ENCODE results near the gene MDM2.
A peak's percentile ranks its signal among the peaks of the same experiment; 100 is the strongest.
"Not testable (repeated sequence)": the region's sequence is repeated elsewhere in the genome, so short reads cannot be mapped to it uniquely, and the experiment has no call there.

Gene MDM2

DNA sequence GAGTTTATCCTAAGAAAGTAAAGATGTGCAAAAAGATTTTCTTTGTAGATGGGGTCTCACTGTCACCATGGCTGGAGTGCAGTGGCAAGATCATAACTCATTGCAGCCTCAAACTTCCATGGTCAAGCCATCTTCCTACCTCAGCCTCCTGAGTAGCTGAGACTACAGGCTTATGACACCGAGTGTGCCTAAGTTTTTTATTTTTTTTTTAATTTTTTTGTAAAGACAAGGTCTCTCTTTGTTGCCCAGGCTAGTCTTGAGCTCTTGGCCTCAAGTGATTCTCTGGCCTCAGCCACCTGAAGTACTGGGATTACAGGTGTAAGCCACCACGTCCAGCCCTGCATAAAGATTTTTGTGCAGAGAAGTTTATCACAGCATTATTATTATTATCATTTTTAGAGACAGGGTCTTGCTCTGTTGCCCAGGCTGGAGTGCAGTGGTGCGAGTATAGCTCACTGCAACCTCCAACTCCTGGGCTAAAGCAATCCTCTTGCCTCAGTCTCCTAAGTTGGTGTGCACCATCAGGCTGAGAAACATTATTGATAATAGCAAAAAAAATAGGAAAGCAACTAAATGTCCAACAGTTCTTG, 19.3 kb upstream of the MDM2 start:
- DNase-seq: no peak

DNA sequence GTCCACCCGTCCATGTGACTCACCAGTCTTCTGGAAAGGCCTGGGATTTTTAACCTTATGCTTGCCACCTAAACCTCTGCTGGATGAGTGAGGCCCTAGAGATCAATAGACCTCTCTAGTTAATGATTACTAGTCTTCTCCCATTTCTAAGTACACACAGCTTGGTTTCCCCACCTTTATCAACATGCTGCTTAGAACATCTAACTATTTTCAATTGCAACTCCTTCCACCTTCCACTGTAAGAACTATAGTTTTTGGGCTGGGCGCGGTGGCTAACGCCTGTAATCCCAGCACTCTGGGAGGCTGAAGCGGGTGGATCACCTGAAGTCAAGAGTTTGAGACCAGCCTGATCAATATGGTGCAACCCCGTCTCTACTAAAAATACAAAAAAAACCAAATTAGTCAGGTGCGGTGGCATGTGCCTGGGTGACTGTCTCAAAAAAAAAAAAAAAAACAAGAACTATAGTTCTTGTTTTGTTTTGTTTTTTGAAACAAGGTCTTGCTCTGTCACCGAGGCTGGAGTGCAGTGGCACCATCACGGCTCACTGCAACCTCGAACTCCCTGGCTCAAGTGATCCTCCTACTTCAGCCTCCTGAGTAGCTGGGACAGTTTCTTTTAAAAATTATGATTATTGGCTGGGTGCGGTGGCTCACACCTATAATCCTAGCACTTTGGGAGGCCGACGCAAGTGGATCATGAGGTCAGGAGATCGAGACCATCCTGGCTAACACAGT, 18.7 kb upstream of the MDM2 start:
- no peak for DNase-seq

DNA sequence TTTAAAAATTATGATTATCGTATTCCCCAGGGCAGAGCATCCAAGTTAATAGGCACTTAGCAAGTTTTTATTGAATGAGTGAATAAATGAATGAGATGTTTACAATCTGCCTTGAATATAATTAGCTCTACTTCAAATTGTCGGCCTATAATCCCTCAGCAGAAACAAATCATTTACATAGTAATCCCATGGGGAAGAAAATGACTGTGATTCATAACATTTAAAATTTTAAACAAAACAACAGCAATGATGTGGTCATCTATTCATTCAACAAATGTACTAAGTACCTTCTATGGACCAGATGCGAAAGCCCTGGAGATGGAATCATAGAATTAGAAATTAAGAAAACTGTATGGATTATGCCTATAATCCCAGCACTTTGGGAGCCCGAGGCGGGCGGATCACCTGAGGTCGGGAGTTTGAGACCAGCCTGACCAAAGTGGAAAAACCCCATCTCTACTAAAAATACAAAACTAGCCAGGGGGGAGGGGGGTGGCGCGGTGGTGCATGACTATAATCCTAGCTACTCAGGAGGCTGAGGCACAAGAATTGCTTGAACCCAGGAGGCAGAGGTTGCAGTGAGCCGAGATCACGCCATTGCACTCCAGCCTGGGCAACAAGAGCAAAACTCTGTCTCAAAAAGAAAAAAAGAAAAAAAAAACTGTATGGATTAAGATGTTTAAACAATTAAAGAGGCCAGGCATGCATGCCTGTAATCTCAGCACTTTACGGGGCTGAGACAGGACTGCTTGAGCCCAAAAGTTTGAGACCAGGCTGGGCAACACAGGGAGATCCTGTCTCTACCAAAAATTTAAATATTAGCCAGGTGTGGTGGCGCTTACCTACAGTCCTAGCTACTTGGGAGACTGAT, 17.7 kb upstream of the MDM2 start:
- no peak for DNase-seq

DNA sequence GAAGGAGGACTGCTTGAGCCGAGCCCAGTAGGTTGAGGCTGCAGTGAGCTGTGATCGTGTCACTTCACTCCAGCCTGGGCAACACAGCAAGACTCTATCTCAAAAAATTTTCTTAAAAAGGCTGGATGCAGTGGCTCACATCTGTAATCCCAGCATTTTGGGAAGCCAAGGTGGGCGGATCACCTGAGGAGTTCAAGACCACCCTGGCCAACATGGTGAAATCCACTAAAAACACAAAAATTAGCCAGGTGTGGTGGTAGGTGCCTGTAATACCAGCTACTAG, 17.1 kb upstream of the MDM2 start:
- peak; percentile 13 for DNase-seq

DNA sequence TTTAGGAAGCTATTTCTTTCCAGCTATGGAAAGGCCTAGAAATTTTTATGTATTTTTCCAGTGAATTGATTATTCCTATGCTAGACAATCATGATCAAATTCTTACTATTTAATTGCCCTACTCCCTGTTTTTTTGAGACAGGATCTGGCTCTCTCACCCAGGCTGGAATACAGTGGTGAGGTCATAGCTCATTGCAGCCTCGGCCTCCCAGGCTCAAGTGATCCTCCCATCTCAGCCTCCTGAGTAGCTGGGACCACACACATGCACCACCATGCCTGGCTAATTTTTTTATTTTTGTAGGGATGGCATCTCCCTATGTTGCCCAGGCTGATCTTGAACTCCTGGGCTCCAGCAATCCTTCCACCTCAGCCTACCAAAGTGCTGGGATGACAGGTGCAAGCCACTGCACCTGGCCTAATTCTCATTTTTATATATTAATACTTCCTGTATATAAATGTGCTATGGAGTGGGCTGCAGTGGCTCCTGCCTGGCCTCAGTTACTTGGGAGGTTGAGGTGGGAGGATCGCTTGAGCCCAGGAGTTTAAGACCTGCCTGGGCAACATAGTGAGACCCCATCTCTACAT, 16.0 kb upstream of the MDM2 start:
- DNase-seq: peak; percentile 40

DNA sequence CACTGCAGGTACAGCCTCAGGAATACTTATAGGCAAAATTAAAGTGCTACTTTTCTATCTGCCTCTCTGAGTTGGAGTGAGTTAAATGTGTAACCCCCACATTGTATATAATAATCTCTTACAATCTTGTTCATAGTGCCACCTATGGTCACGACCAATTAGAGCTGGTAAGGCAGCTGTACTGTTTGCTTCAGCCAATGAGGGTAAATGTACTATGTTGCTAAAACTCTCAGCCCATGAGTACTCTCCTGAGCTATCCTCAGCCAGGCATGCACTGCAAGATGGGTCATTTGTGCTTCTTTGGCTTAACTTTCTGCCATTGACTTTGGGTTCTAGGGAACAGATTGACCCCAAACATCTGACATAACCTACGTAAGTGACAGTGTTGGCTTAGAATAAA, 15.0 kb upstream of the MDM2 start:
- peak; percentile 45 for DNase-seq

DNA sequence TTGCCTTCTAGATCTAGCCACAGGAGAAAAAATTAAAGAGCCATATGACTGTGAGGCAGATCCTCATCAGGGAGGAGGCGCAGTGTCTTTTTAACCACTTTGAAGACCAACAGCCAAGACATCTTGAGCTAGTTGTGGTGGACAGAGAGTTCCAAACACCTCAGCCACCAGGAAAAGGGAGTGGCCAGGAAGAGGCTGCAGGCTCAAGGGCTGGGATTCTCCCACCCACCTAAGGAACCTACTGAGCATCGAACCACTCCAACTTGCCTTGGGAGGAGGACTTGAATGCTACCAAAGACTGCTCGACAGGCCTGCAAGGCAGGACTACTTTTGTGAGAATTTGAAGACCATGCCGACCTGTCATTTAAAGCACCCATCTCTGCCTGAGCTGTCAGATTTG, 14.5 kb upstream of the MDM2 start:
- peak; percentile 30 for DNase-seq

DNA sequence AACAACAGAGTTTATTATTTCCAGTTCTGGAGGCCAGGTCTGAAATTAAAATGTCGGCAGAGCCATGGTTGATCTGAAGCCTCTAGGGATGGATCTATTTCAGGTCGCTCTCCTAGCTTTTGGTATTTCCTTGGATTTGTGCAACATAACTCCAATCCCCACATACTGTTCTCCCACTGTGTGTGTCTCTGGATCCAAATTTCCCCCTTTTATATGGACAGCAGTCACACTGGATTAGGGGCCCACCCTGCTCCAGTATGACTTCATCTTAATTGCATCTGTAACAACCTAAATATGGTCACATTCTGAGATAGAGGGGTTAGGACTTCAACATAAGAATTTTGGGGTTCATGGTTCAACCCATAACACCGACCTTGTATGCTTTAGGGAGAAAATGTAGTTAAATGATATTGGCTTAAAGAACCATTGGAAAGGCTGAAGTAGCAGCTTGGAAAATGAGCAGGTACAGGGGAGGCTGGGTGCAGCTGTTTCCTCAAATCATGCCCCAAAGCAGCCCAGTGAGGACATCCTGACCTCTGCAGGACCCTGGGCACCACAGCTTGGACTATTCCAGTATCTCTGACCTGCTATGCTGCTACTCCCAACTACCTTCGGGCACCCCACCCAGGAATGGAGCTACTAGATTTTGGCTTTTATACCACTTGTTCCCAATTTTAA, 13.9 kb upstream of the MDM2 start:
- DNase-seq: peak; percentile 9

DNA sequence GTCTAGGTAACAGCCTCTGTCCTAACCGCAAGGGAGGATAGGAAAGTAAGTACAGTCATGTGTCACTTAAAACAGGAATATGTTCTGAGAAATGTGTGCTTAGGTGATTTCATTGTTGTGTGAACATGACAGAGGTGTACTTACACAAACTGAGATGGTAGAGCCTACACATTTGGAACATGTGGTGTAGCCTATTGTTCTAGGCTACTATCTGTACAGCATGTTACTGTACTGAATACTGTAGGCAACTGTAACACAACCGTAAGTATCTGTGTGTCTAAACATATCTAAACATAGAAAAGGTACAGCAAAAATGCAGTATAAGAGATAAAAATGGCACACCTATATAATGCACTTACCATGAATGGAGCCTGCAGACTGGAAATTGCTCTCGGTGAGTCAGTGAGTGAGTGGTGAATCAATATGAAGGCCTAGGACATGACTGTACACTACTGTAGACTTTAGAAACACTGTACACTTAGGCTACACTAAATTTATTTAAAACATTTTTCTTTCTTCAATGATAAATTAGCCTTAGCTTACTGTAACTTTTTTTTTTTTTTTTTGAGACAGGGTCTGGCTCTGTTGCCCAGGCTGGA, 13.2 kb upstream of the MDM2 start:
- no peak for DNase-seq

DNA sequence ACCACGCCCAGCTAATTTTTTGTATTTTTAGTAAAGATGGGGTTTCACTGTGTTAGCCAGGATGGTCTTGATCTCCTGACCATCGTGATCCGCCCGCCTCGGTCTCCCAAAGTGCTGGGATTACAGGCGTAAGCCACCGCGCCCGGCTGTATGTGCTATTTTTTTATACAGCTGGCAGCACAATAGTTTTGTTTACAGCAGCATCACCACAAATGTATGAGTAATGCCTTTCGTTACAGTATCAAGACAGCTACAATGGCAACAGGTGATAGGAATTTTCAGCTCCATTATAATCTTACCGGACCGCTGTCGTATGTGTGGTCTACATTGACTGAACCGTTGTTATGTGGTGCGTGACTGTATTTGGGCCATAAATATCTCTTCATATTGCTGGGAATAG, 11.6 kb upstream of the MDM2 start:
- peak; percentile 15 for DNase-seq

DNA sequence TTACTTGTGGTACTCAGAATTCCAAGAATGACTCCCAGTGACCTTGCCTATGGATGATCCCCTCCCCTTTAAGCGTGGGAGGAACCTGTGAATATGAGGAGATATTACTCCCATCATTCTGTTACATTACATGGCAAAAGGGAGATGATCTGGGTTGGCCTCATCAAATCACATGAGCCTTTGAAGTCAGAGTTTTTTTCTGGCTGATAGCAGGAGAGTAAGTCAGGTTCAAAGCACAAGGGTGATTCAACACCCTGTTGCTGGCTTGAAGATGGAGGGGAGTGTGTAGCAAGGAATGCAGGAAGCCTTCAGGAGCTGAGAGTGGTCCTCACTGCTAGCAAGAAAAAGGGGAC, 9.1 kb upstream of the MDM2 start:
- peak; percentile 41 for DNase-seq

DNA sequence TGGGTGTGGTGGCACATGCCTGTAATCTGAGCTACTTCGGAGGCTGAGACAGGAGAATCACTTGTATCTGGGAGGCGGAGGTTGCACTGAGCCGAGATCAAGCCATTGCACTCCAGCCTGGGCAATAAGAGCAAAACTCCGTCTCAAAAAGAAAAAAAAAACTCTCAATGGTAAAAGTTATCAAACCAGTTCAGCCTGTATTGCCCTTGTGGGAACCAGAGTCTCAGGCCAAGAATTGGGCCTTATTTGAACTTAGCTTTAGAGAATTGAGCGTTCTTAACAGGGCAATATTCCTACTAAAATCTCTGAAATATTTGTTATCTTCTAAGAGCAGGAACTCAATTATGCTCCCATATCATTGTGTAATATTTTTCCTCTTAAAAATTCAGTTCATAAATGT, 7.7 kb upstream of the MDM2 start:
- DNase-seq: no peak

DNA sequence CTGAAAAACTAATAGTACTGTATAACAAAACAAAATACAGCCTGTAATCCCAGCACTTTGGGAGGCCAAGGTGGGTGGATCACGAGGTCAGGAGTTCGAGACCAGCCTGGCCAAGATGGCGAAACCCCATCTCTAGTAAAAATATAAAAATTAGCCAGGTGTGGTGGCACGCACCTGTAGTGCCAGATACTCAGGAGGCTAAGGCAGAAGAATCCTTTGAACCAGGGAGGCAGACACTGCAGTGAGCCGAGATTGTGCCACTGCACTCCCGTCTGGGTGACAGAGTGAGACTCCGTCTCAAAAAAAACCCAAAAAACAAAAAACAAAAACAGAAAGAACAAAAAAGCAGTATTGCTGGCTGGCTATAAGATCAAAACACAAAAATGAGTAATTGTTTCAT, 6.9 kb upstream of the MDM2 start:
- not testable (repeated sequence) for DNase-seq

DNA sequence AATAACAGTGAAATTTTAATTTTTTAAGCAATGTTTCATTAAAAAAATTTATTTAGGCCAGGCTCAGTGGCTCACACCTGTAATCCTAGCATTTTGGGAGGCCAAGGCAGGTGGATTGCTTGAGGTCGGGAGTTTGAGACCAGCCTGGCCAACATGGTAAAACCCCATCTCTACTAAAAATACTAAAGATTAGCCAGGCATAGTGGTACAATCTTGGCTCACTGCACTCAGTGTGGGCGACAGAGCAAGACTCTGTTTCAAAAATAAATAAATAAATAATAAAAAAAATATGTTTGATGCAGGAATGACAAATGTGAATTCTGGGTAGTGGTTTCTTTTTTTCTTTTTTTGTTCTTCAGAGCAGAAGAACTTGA, 5.6 kb upstream of the MDM2 start:
- not testable (repeated sequence) for DNase-seq

DNA sequence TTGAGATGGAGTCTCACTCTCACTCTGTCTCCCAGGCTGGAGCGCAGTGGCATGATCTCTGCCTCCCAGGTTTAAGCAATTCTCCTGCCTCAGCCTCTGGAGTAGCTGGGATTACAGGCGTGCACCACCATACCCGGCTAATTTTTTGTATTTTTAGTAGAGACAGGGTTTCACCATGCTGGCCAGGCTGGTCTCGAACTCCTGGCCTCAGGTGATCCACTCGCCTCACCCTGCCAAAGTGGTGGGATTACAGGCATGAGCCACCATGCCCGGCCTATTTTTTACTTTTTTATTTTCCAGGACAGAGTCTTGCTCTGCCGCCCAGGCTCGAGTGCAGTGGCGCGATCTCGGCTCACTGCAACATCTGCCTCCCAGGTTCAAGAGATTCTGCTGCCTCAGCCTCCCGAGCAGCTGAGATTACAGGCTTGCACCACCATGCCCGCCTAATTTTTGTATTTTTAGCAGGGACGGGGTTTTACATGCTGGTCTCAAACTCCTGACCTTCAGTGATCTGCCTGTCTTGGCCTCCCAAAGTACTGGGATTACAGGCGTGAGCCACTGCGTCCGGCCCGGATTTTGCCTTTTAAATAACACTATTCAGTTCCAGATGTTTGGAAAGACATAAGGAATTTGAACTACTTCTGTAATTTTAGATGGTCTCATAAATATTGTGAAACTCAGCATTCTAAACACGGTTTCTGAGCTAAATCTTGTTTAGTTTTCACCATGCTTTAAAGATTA, 4.9 kb upstream of the MDM2 start:
- DNase-seq: not testable (repeated sequence)

DNA sequence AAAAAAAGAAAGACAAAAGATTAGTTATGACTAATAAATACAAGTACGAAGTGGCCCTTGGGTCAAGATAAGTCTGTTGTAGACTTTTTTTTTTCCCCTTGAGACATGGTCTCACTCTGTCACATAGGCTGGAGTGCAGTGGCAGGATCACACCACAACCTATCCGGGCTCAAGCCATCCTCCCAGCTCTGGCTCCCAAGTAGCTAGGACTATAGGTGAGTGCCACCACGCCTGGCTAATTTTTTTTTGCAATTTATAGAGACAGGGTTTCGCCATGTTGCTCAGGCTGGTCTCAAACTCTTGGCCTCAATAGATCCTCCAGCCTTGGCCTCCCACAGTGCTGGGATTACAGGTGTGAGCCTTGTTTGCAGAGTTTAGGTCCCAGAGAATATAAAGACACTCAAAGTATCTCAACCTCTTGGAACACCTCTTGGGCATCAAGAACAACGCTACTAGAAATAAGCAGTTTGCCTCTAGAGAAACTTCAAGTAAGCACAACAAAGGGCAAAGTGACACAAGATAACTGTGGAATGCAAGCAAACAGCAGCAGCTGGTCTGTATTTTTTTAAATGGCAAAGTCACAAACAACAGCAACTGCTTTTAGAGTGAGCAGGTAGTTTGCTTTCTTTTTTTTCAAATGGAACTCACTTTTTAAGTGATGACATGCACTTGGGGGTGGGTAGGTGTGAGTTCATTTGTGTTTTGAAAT, 3.9 kb upstream of the MDM2 start:
- DNase-seq: no peak

DNA sequence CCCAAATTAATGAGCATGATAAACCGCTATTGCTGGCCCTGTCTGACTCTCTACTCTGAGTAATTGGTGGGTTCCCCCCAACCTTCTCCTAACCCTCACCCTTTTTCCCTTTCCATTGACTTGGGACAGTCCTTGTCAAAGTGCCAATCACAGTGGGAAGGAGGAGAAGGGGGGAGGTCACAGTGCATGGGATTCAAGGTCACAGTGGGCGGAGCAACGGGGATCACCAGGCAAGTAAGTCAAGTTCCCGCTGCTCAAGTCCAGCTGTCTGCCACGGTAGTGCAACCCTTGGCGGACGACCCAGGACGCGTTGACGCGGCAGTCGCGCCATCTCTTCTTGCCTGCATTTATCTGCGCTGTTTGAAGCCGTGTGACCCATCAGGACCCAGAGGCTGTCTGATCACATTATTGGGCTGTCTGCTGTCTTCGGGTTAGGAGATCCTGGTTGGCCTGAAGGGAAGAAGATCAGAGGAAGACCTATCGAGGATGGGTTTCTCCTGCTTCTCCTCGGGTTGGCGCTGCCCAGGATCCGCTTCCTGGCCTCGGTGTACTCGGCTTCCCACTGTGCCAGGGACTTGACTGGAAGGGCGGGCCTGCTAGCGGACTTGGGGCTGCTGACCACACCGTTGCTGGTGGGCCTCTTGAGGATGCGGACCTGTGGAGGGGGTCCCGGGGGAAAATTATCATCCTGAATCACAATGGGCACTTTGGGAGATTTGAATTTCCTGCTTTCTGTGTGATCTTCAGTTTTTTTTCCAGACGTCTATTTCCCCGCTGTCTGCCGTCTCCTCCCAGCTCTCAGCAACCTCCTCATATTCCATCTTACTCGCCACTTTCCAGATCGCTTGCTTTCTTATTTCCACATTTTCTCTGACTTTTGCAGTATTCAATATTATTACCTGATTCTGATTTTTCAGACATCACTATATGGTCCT, 3.1 kb upstream of the MDM2 start:
- DNase-seq: peak; percentile 47

DNA sequence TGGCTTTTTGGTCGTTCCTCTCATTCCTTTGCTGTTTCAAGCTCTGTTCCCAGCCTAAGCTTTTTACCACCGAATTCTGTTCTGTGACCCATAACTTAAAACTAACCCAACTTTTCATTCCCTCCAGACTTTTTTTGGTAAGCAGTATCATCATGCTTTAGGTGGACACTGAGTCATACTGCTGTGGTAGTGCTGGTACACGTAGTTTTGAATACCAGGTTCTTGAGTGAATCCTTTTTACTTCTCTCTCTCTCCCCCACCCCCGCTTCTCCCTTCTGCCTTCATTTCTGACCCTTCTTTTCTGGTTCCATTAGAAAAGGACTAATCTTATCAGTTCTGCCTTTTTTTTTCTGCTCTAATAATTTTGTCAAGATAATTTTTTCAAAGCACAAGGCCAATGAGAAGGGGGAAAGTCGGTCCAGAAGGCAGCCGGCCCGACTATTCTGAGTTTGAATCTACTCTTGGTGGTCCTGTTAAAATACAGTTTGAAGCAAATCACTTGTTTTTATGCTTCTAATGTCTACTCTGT, 2.3 kb upstream of the MDM2 start:
- DNase-seq: no peak

DNA sequence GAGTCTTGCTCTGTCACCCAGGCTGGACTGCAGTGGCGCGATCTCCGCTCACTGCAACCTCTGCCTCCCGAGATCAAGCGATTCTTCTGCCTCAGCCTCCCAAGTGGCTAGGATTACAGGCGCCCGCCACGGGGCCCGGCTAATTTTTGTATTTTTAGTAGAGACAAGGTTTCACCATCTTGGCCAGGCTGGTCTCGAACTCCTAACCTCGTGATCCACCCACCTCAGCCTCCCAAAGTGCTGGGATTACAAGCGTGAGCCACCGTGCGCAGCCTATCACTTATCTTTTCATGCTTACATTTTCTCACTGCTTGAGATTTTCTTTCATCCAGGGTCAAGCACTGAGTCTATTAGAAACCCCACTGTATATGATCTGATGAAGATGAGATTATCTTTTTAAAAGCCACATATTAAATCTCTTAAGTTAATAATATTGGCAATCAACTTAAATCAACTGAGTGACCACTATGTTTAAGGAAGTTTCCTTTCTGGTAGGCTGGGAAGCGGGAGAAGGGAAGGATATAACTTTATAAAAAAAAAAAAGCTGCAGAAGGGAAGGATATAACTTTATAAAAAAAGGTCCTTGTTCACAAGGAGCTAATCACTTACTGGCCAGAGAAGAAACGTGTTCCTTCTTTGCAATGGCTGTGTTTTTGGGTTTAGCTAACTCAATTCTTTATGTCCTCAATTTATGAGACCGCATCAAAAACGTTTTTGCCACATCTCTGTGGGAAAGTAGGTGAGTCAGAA, 1.3 kb upstream of the MDM2 start:
- DNase-seq: peak; percentile 44

DNA sequence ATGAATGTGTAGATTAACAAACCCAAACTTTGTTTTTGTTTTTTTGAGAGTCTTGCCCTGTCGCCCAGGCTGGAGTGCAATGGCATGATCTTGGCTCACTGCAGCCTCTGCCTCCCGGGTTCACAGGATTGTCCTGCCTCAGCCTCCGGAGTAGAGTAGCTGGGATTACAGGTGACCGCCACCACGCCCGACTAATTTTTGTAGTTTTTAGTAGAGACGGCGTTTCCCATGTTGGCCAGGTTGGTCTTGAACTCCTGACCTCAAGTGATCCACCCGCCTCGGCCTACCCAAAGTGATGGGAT, 752 bp upstream of the MDM2 start:
- DNase-seq: not testable (repeated sequence)

All from activated CD8-positive, alpha-beta memory T cell treated with anti-CD3 and anti-CD28 coated beads for 24 hours (primary cell).